Body of pancreas (tissue), 4 donors: Measurements from ENCODE around the gene MICU1. TPM values are rescaled to one million over a fixed set of nuclear protein-coding genes. Genes with fewer than 3 reads are reported as not detected.

Experiments
- ATAC-seq: fragments of 150-250 bp; one replicate; pipeline ENCODE4 v1.9.1; 2016
- DNase-seq, 4 donors: peaks; one replicate each; pipeline ENCODE4 v3.0.0-alpha.2; 2019
- H3K27ac ChIP-seq, 4 donors: fragments of 200-600 bp; sonication (generic); 1 replicate in 3 of 4; 2 replicates in 1 of 4; pipeline versions ENCODE4 v1.5.1 to v1.6.1; 2016 to 2019; ENCODE audit warnings: mild to moderate bottlenecking in 1 of 4, mixed read lengths in 1 of 4, moderate library complexity in 1 of 4
- H3K27me3 ChIP-seq, 2 donors: fragments of 200-600 bp; sonication (generic); one replicate each; pipeline ENCODE4 v1.6.0; 2016; ENCODE audit warnings: mild to moderate bottlenecking in 1 of 2
- H3K36me3 ChIP-seq, 2 donors: fragments of 200-600 bp; sonication (generic); replicated peaks in 1 of 2; 2 replicates each; pipeline ENCODE4 v1.5.1; 2016; ENCODE audit warnings: low read depth in 2 of 2; ENCODE audit not compliant: insufficient read depth in 1 of 2
- H3K4me1 ChIP-seq: fragments of 200-600 bp; sonication (generic); one replicate; pipeline ENCODE4 v1.6.0; 2016
- H3K4me3 ChIP-seq, 2 donors: fragments of 200-600 bp; sonication (generic); 1 replicate in 1 of 2; 2 replicates in 1 of 2; pipeline ENCODE4 v1.5.1; 2016 to 2019
- H3K9me3 ChIP-seq, 3 donors: fragments of 200-600 bp; sonication (generic); 1 replicate in 2 of 3; 2 replicates in 1 of 3; pipeline ENCODE4 v1.5.1; 2016
- CTCF ChIP-seq, 7 experiments: fragments of 450-650 bp in 4 of 7; fragments of 200-600 bp in 3 of 7; sonication (generic) in 3 of 7; IDR thresholded peaks; one replicate each; pipeline ENCODE4 v1.5.1; 2016 to 2019; ENCODE audit warnings: antibody characterized with exemption in 7 of 7
- POLR2A ChIP-seq, 3 donors: fragments of 450-650 bp; IDR thresholded peaks; one replicate each; pipeline ENCODE4 v1.6.1; 2016; ENCODE audit warnings: antibody characterized with exemption in 3 of 3, mild to moderate bottlenecking in 2 of 3
- WGBS, 2 donors: methylation state at CpG; one replicate each; pipeline ENCODE4 v1.1.5; 2017; 5-methylcytosine and 5-hydroxymethylcytosine counted together
- intact Hi-C: fragments of 100-400 bp; cut with DNase I; formaldehyde crosslinking; loops from one replicate; pipeline ENCODE4 v1.15.1; 2023
- total RNA-seq, 2 donors: library from RNA; depleted of rRNA; stranded (reverse); fragments of >200 nt; gene quantifications; one replicate each; pipeline ENCODE4 v1.1.0, GENCODE V29; 2016

MICU1 gene
- total RNA-seq, 2 donors from 2014 or later: 14.0 to 23.1 TPM

- ATAC-seq (no peak), DNase-seq (no peak)
- intact Hi-C loops: no loop called here
- WGBS, 2 donors: 35 to 51% methylated on average over 2 of the region's 2 CpGs
- TF ChIP-seq CTCF (IDR thresholded peaks at IDR 0.05): no peak
- no peak for TF ChIP-seq POLR2A (IDR thresholded peaks at IDR 0.05)
- Histone ChIP-seq H3K27me3 (no peaks in the 10 kb centered on the region), H3K4me3 (no peak overlapping the region), H3K27ac (no peak overlapping the region), H3K36me3 (no peaks in the 10 kb centered on the region), H3K9me3 (no peaks in the 10 kb centered on the region), H3K4me1 (no peaks in the 10 kb centered on the region)
Measured at GRCh38 chr10:72645263-72645858, 19.5 kb upstream of the MICU1 start.

GRCh38 chr10:72642318-72642717 lies 16.4 kb upstream of the MICU1 start:
- intact Hi-C loops: no loop called here
- Histone ChIP-seq H3K36me3 (no peaks in the 10 kb centered on the region), H3K9me3 (no peaks in the 10 kb centered on the region), H3K27ac (no peak overlapping the region), H3K4me3 (no peak overlapping the region), H3K27me3 (no peaks in the 10 kb centered on the region), H3K4me1 (peaks cover 14% of the 10 kb centered on the region)
- no peak for ATAC-seq
- WGBS, 2 donors: 76 to 94% methylated on average over 5 of the region's 5 CpGs
- TF ChIP-seq CTCF (IDR thresholded peaks at IDR 0.05) (no peak), POLR2A (IDR thresholded peaks at IDR 0.05) (no peak)
- DNase-seq: no peak

- no peaks in the 10 kb centered on the region for H3K36me3 ChIP-seq
- TF ChIP-seq POLR2A (IDR thresholded peaks at IDR 0.05) (no peak), CTCF (IDR thresholded peaks at IDR 0.05) (no peak)
- DNase-seq: no peak
- intact Hi-C loops: no loop called here
- H3K27me3 ChIP-seq: no peaks in the 10 kb centered on the region
- no peaks in the 10 kb centered on the region for H3K9me3 ChIP-seq
- H3K4me3 ChIP-seq: no peak overlapping the region
- ATAC-seq: no peak
- H3K4me1 ChIP-seq: peaks cover 14% of the 10 kb centered on the region
- peak overlapping the region in 1 of 4 donors; percentile 21 for H3K27ac ChIP-seq
- WGBS, 2 donors: 88% methylated on average over 5 of the region's 5 CpGs
Measured at GRCh38 chr10:72639441-72639873, 13.6 kb upstream of the MICU1 start.

DNA sequence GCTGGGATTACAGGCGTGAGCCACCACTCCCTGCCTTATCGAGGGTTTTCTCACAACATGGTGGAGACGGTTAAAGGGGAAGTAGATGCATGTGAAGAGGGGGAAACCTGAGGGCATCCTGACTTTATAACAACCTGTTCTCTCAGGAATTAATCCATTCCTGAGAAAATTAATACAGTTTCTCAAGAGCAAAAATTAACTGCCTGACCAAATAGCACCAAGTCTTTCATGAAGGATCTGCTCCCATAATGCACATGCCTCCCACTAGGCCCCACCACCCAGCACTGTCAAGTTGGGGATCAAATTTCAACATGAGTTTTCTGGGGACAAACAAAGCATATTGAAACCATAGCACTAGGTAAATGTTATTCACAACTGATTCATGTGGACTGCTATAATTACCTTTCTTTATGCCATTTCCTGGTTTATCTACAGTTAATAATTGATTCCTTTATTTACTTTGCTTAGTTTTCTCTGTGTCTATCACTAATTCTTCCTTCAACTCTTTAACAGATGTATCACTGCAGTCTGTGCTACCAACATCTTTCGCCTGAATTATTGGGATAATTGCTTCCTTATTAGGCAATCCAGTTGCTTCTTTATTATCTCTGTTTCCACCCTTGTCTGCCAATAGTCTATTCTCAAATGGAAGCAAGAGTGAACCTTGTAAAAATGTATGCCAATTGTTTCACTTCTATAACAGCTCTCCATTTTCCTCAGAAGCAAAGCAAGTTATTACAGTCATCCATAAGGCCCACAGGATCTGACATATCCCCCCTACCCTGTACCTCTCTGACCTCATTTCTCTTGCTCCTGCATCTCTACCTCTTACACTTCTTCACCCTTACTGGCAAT lies 12.9 kb upstream of the MICU1 start:
- no peaks in the 10 kb centered on the region for H3K36me3 ChIP-seq
- peak; percentile 89 for ATAC-seq
- H3K27ac ChIP-seq: peak overlapping the region in 2 of 4 donors; percentile 6 to 21
- no peak overlapping the region for H3K4me3 ChIP-seq
- 64 to 67% methylated on average over 4 of the region's 4 CpGs for WGBS, 2 donors
- no peaks in the 10 kb centered on the region for H3K27me3 ChIP-seq
- DNase-seq: peak in 2 of 4 donors; percentile 21 to 23
- H3K9me3 ChIP-seq: no peaks in the 10 kb centered on the region
- intact Hi-C loops: no loop called here
- TF ChIP-seq POLR2A (IDR thresholded peaks at IDR 0.05): no peak
- no peak for TF ChIP-seq CTCF (IDR thresholded peaks at IDR 0.05)
- H3K4me1 ChIP-seq: peaks cover 14% of the 10 kb centered on the region
